CD14-positive monocyte (primary cell): Measurements from ENCODE around the gene FOXL2. TPM values are rescaled to one million over a fixed set of nuclear protein-coding genes. Genes with fewer than 3 reads are reported as not detected.

Experiments used
- DNase-seq, 3 donors: peaks; one replicate each; pipeline ENCODE4 v3.0.0-alpha.2; 2011 to 2022
- H2AFZ ChIP-seq: 2 replicates; pipeline ENCODE4 v1.6.0; 2012; ENCODE audit warnings: mild to moderate bottlenecking, low read depth, low read length, inconsistent platforms; ENCODE audit not compliant: insufficient read depth, poor library complexity, severe bottlenecking
- H3K27ac ChIP-seq, 2 donors: 1 replicate in 1 of 2; 2 replicates in 1 of 2; pipeline ENCODE4 v1.5.1; 2012 to 2013; ENCODE audit warnings: low read length in 2 of 2, control low read depth in 1 of 2, inconsistent platforms in 1 of 2, low read depth in 1 of 2, mild to moderate bottlenecking in 1 of 2
- H3K27me3 ChIP-seq, 2 donors: one replicate each; pipeline versions ENCODE4 v1.6.0 to v1.6.1; 2011 to 2013; ENCODE audit warnings: low read length in 2 of 2; ENCODE audit not compliant: control insufficient read depth in 2 of 2, insufficient read depth in 2 of 2
- H3K36me3 ChIP-seq, 2 donors: replicated peaks in 1 of 2; 1 replicate in 1 of 2; 2 replicates in 1 of 2; pipeline versions ENCODE4 v1.5.1 to v1.6.1; 2012 to 2013; ENCODE audit warnings: low read length in 2 of 2, control low read depth in 1 of 2, inconsistent platforms in 1 of 2, mild to moderate bottlenecking in 1 of 2; ENCODE audit not compliant: insufficient read depth in 2 of 2, control insufficient read depth in 1 of 2
- H3K4me1 ChIP-seq, 2 donors: 1 replicate in 1 of 2; 2 replicates in 1 of 2; pipeline versions ENCODE4 v1.5.1 to v1.6.1; 2012 to 2013; ENCODE audit warnings: low read length in 2 of 2, control low read depth in 1 of 2, inconsistent platforms in 1 of 2, mild to moderate bottlenecking in 1 of 2, moderate library complexity in 1 of 2; ENCODE audit not compliant: insufficient read depth in 2 of 2, control insufficient read depth in 1 of 2
- H3K4me2 ChIP-seq: replicated peaks from 2 replicates; pipeline ENCODE3; 2012; ENCODE audit warnings: low read length, moderate library complexity, mild to moderate bottlenecking; ENCODE audit not compliant: poor library complexity, severe bottlenecking; ENCODE audit errors: extremely low read depth
- H3K4me3 ChIP-seq, 3 experiments: fragments of 200-600 bp in 1 of 3; sonication (generic) in 1 of 3; replicated peaks in 1 of 3; 1 replicate in 2 of 3; 2 replicates in 1 of 3; pipeline ENCODE4 v1.5.1; 2011 to 2013; ENCODE audit warnings: low read length in 3 of 3, mild to moderate bottlenecking in 3 of 3, control low read depth in 2 of 3, low read depth in 2 of 3, inconsistent platforms in 1 of 3, moderate library complexity in 1 of 3
- H3K79me2 ChIP-seq: 2 replicates; pipeline ENCODE4 v1.6.0; 2012; ENCODE audit warnings: mild to moderate bottlenecking, control low read depth, inconsistent platforms, low read length, moderate library complexity; ENCODE audit not compliant: insufficient read depth
- H3K9ac ChIP-seq: 2 replicates; pipeline ENCODE4 v1.6.0; 2017; ENCODE audit warnings: low read length, mild to moderate bottlenecking; ENCODE audit not compliant: insufficient read depth, poor library complexity, severe bottlenecking
- H3K9me3 ChIP-seq, 2 donors: replicated peaks in 1 of 2; 1 replicate in 1 of 2; 2 replicates in 1 of 2; pipeline versions ENCODE4 v1.5.1 to v1.6.1; 2012 to 2013; ENCODE audit warnings: low read length in 2 of 2, control low read depth in 1 of 2; ENCODE audit not compliant: control insufficient read depth in 1 of 2, insufficient read depth in 1 of 2
- H4K20me1 ChIP-seq: 2 replicates; pipeline ENCODE4 v1.6.0; 2012; ENCODE audit warnings: mild to moderate bottlenecking, low read length, control low read depth, moderate library complexity; ENCODE audit not compliant: insufficient read depth
- H3K27ac Mint-ChIP-seq, 7 donors: one replicate each; pipeline ENCODE4 v1.8.0; 2020; ENCODE audit warnings: mild to moderate bottlenecking in 7 of 7, mixed read lengths in 7 of 7, moderate library complexity in 6 of 7, inconsistent platforms in 2 of 7
- H3K27me3 Mint-ChIP-seq, 3 donors: one replicate each; pipeline ENCODE4 v1.8.0; 2021 to 2022; ENCODE audit warnings: low read depth in 3 of 3, mild to moderate bottlenecking in 3 of 3, mixed read lengths in 3 of 3, moderate library complexity in 3 of 3, inconsistent platforms in 1 of 3
- H3K36me3 Mint-ChIP-seq, 2 donors: one replicate each; pipeline ENCODE4 v1.8.0; 2020; ENCODE audit warnings: mixed read lengths in 2 of 2, inconsistent platforms in 1 of 2, mild to moderate bottlenecking in 1 of 2
- H3K4me1 Mint-ChIP-seq: one replicate; pipeline ENCODE4 v1.8.0; 2020; ENCODE audit warnings: mild to moderate bottlenecking, mixed read lengths
- H3K4me3 Mint-ChIP-seq, 2 donors: one replicate each; pipeline ENCODE4 v1.8.0; 2020; ENCODE audit warnings: mild to moderate bottlenecking in 2 of 2, mixed read lengths in 2 of 2, moderate library complexity in 1 of 2
- H3K9me3 Mint-ChIP-seq, 7 donors: one replicate each; pipeline ENCODE4 v1.8.0; 2020 to 2022; ENCODE audit warnings: mixed read lengths in 7 of 7, mild to moderate bottlenecking in 6 of 7, moderate library complexity in 6 of 7, inconsistent platforms in 2 of 7
- CTCF ChIP-seq: fragments of 200-600 bp; IDR thresholded peaks from one replicate; pipeline ENCODE4 v1.8.0; 2022; ENCODE audit warnings: antibody characterized with exemption, mild to moderate bottlenecking
- WGBS: methylation state at CpG from one replicate; pipeline ENCODE4 v1.1.5; 2013; ENCODE audit warnings: missing lambda C conversion rate; ENCODE audit not compliant: insufficient coverage; 5-methylcytosine and 5-hydroxymethylcytosine counted together
- intact Hi-C, 2 donors: fragments of 100-400 bp; cut with micrococcal nuclease; formaldehyde crosslinking; loops; one replicate each; pipeline versions ENCODE4 v1.15.0 to v1.15.1; 2023
- polyA plus RNA-seq, 3 donors: library from polyadenylated mRNA; depleted of rRNA in 1 of 3; unstranded in 2 of 3; stranded (reverse) in 1 of 3; fragments of 300-500 nt in 2 of 3; fragments of >200 nt in 1 of 3; fragmentation: Illumina TruSeq in 2 of 3; gene quantifications; 1 replicate in 2 of 3; 2 replicates in 1 of 3; pipeline ENCODE4 v1.2.3, GENCODE V29; 2012 to 2021

FOXL2 gene
- polyA plus RNA-seq, 3 donors: not detected

- H3K9me3 Mint-ChIP-seq: peaks cover 0 to 47% (median 25%) of the 10 kb centered on the region in 7 donors
- H3K79me2 ChIP-seq: no peaks in the 10 kb centered on the region
- H3K4me3 ChIP-seq: no peak overlapping the region
- peaks cover 56% of the 10 kb centered on the region for H3K4me1 Mint-ChIP-seq
- H3K4me2 ChIP-seq: no peak overlapping the region
- no peak for DNase-seq
- peak overlapping the region in 1 of 7 donors; percentile 30 for H3K27ac Mint-ChIP-seq
- H3K9ac ChIP-seq: no peak overlapping the region
- 2% methylated on average over 41 of the region's 52 CpGs for WGBS
- TF ChIP-seq CTCF: peak; percentile 10
- H3K4me3 Mint-ChIP-seq: peak overlapping the region in 1 of 2 donors; percentile 87
- H3K36me3 Mint-ChIP-seq: peaks cover 9 to 22% of the 10 kb centered on the region in 2 donors
- H3K36me3 ChIP-seq: no peaks in the 10 kb centered on the region
- peaks cover 11 to 60% of the 10 kb centered on the region in 2 donors for H3K9me3 ChIP-seq
- peaks cover 95 to 99% (median 99%) of the 10 kb centered on the region in 3 donors for H3K27me3 Mint-ChIP-seq
- peaks cover 49 to 55% of the 10 kb centered on the region in 2 donors for H3K4me1 ChIP-seq
- H3K27me3 ChIP-seq: peaks cover 90 to 100% of the 10 kb centered on the region in 2 donors
- no peak overlapping the region for H2AFZ ChIP-seq
- intact Hi-C loops: loop anchor here in 1 of 2 donors (5.0 kb wide), 1 partner anchor 388 kb away; no protein-coding TSS in a partner anchor
- no peaks in the 10 kb centered on the region for H4K20me1 ChIP-seq
- no peak overlapping the region for H3K27ac ChIP-seq
Measured at GRCh38 chr3:138939561-138940241, 7.2 kb downstream of the FOXL2 start.

- H3K79me2 ChIP-seq: no peaks in the 10 kb centered on the region
- intact Hi-C loops: no loop called here
- peak overlapping the region in 1 of 7 donors; percentile 70 for H3K27ac Mint-ChIP-seq
- DNase-seq: no peak
- H3K4me1 ChIP-seq: peaks cover 43 to 48% of the 10 kb centered on the region in 2 donors
- WGBS: 8% methylated on average over 17 of the region's 32 CpGs
- H3K4me3 ChIP-seq: no peak overlapping the region
- no peaks in the 10 kb centered on the region for H3K36me3 ChIP-seq
- H3K27ac ChIP-seq: no peak overlapping the region
- no peak overlapping the region for H2AFZ ChIP-seq
- peaks cover 9 to 17% of the 10 kb centered on the region in 2 donors for H3K36me3 Mint-ChIP-seq
- H3K9me3 ChIP-seq: peaks cover 11 to 53% of the 10 kb centered on the region in 2 donors
- peaks cover 0 to 40% (median 18%) of the 10 kb centered on the region in 7 donors for H3K9me3 Mint-ChIP-seq
- peaks cover 93 to 99% (median 98%) of the 10 kb centered on the region in 3 donors for H3K27me3 Mint-ChIP-seq
- H3K4me2 ChIP-seq: no peak overlapping the region
- peaks cover 88 to 100% of the 10 kb centered on the region in 2 donors for H3K27me3 ChIP-seq
- no peak overlapping the region for H3K9ac ChIP-seq
- H3K4me3 Mint-ChIP-seq: peak overlapping the region in 1 of 2 donors; percentile 87
- H3K4me1 Mint-ChIP-seq: peaks cover 49% of the 10 kb centered on the region
- no peaks in the 10 kb centered on the region for H4K20me1 ChIP-seq
- no peak for TF ChIP-seq CTCF
Measured at GRCh38 chr3:138938877-138939560, 7.9 kb downstream of the FOXL2 start.
